Measurements from ENCODE around the gene SECTM1.

SECTM1 gene

GRCh38 chr17:82272495-82273326 lies 60.9 kb downstream of the SECTM1 start:
- in situ Hi-C loops (cut with HindIII; ENCODE audit: low sequenced_read_pairs) = loop anchor here (10.0 kb wide), 2 partner anchors 142 to 238 kb away; partner anchors contain the start of genes DCXR, HEXD, OGFOD3 and RAC3

GRCh38 chr17:82271401-82271800 lies 62.2 kb downstream of the SECTM1 start:
- in situ Hi-C loops (cut with HindIII; ENCODE audit: low sequenced_read_pairs) = loop anchor here (10.0 kb wide), 2 partner anchors 143 to 237 kb away; partner anchors contain the start of genes DCXR, HEXD, OGFOD3 and RAC3
